DMS 273 (cell line): ENCODE results near the gene IKZF1.

ENCODE experiments used
- DNase-seq: peaks from one replicate; lab custom pipeline; 2025; ENCODE audit not compliant: unreplicated experiment; lab: John Stamatoyannopoulos, UW

Gene IKZF1

GRCh38 chr7:50436133-50436806 is 131.8 kb downstream of the IKZF1 start:
- no peak for DNase-seq

- no peak for DNase-seq
Observed at GRCh38 chr7:50446542-50446960, 142.0 kb downstream of the IKZF1 start.

- DNase-seq: no peak
Observed at GRCh38 chr7:50448823-50449222, 144.3 kb downstream of the IKZF1 start.

GRCh38 chr7:50449501-50449880 is 145.0 kb downstream of the IKZF1 start:
- DNase-seq: no peak

- DNase-seq: peak; percentile 94
Observed at GRCh38 chr7:50449881-50450589, 145.5 kb downstream of the IKZF1 start, which contains the start of gene FIGNL1. Gene FIGNL1, minus strand, starts transcription at chr7:50450350. Its CDS starts 3,063 bp downstream, at chr7:50447287.

GRCh38 chr7:50450590-50451032 is 146.1 kb downstream of the IKZF1 start:
- no peak for DNase-seq
